GM18867 (cell line): ENCODE data around the gene BBOX1.
A peak's percentile ranks its signal among the peaks of the same experiment; 100 is the strongest.
"Not testable (repeated sequence)": the region's sequence is repeated elsewhere in the genome, so short reads cannot be mapped to it uniquely, and the experiment has no call there.

Source experiments
- ATAC-seq: cut with Tn5 transposase; IDR thresholded peaks from one replicate; pipeline ENCODE4 v1.9.1; 2021; ENCODE audit warnings: mild to moderate bottlenecking, moderate library complexity; ENCODE audit not compliant: unreplicated experiment

Gene BBOX1

GRCh38 chr11:27119396-27119795, 78.8 kb downstream of the BBOX1 start:
- ATAC-seq, result no peak

- ATAC-seq, result no peak
These were observed 79.6 kb downstream of the BBOX1 start for GRCh38 chr11:27120211-27120610.

- no peak for ATAC-seq
These were observed 81.4 kb downstream of the BBOX1 start for GRCh38 chr11:27122001-27122400.

- no peak for ATAC-seq
These were observed 84.1 kb downstream of the BBOX1 start for GRCh38 chr11:27124514-27125264.

GRCh38 chr11:27129686-27130085, 89.1 kb downstream of the BBOX1 start:
- no peak for ATAC-seq

- ATAC-seq, result no peak
These were observed 90.2 kb downstream of the BBOX1 start for GRCh38 chr11:27130806-27131205.

GRCh38 chr11:27135924-27136329, 95.3 kb downstream of the BBOX1 start:
- not testable (repeated sequence) for ATAC-seq

- no peak for ATAC-seq
These were observed 98.1 kb downstream of the BBOX1 start for GRCh38 chr11:27138716-27139115.

- no peak for ATAC-seq
These were observed 99.2 kb downstream of the BBOX1 start for GRCh38 chr11:27139742-27140367.

GRCh38 chr11:27141576-27141975, 101.0 kb downstream of the BBOX1 start:
- no peak for ATAC-seq

- ATAC-seq, result no peak
These were observed 107.3 kb downstream of the BBOX1 start for GRCh38 chr11:27147916-27148315.

GRCh38 chr11:27148506-27148905, 107.9 kb downstream of the BBOX1 start:
- no peak for ATAC-seq

- ATAC-seq, result no peak
These were observed 109.5 kb downstream of the BBOX1 start for GRCh38 chr11:27150098-27150497.

GRCh38 chr11:27153136-27153535, 112.5 kb downstream of the BBOX1 start:
- ATAC-seq, result no peak

GRCh38 chr11:27158456-27159334, 118.1 kb downstream of the BBOX1 start:
- peak; percentile 94 for ATAC-seq

GRCh38 chr11:27159335-27159679, 118.7 kb downstream of the BBOX1 start:
- no peak for ATAC-seq

- no peak for ATAC-seq
These were observed 120.5 kb downstream of the BBOX1 start for GRCh38 chr11:27161071-27161470.

- ATAC-seq, result no peak
These were observed 121.6 kb downstream of the BBOX1 start for GRCh38 chr11:27162237-27162636.

GRCh38 chr11:27166130-27166529, 125.5 kb downstream of the BBOX1 start:
- ATAC-seq, result no peak

GRCh38 chr11:27171376-27171958, 130.9 kb downstream of the BBOX1 start:
- no peak for ATAC-seq

- no peak for ATAC-seq
These were observed 132.9 kb downstream of the BBOX1 start for GRCh38 chr11:27173545-27173944.
